GDM1 (cell line): ENCODE data around the gene C6orf163.
A peak's percentile ranks its signal among the peaks of the same experiment; 100 is the strongest.
"Not testable (repeated sequence)": the region's sequence is repeated elsewhere in the genome, so short reads cannot be mapped to it uniquely, and the experiment has no call there.

Experiments used
- DNase-seq: peaks from one replicate; lab custom pipeline; 2025; lab: John Stamatoyannopoulos, UW

Gene C6orf163

GRCh38 chr6:87344731-87345130, at the start of gene C6orf163:
Gene C6orf163, plus strand, starts transcription at chr6:87344813. Its CDS starts 287 bp downstream, at chr6:87345100.
- no peak for DNase-seq

- DNase-seq: no peak
Observed at GRCh38 chr6:87297119-87297518, 47.5 kb upstream of the C6orf163 start.

GRCh38 chr6:87301277-87301676, 43.3 kb upstream of the C6orf163 start:
- not testable (repeated sequence) for DNase-seq

GRCh38 chr6:87308970-87309369, 35.6 kb upstream of the C6orf163 start:
- DNase-seq: no peak

- no peak for DNase-seq
Observed at GRCh38 chr6:87312860-87313259, 31.8 kb upstream of the C6orf163 start.

GRCh38 chr6:87315071-87315470, 29.5 kb upstream of the C6orf163 start:
- no peak for DNase-seq

- DNase-seq: no peak
Observed at GRCh38 chr6:87319271-87319987, 25.2 kb upstream of the C6orf163 start.

- peak; percentile 69 for DNase-seq
Observed at GRCh38 chr6:87322304-87323212, 22.1 kb upstream of the C6orf163 start, which contains the start of gene SMIM8. Gene SMIM8, plus strand, starts transcription at chr6:87322588. Its CDS starts 14,444 bp downstream, at chr6:87337032.

GRCh38 chr6:87323880-87324279, 20.7 kb upstream of the C6orf163 start:
- DNase-seq: not testable (repeated sequence)

- no peak for DNase-seq
Observed at GRCh38 chr6:87330961-87331360, 13.7 kb upstream of the C6orf163 start.

GRCh38 chr6:87333033-87333432, 11.6 kb upstream of the C6orf163 start:
- no peak for DNase-seq

- no peak for DNase-seq
Observed at GRCh38 chr6:87333591-87334181, 10.9 kb upstream of the C6orf163 start.

GRCh38 chr6:87334683-87335082, 9.9 kb upstream of the C6orf163 start:
- DNase-seq: no peak

- no peak for DNase-seq
Observed at GRCh38 chr6:87336367-87336766, 8.2 kb upstream of the C6orf163 start.

- DNase-seq: no peak
Observed at GRCh38 chr6:87340230-87340629, 4.4 kb upstream of the C6orf163 start.

GRCh38 chr6:87341158-87341557, 3.5 kb upstream of the C6orf163 start:
- no peak for DNase-seq

- DNase-seq: no peak
Observed at GRCh38 chr6:87341899-87342298, 2.7 kb upstream of the C6orf163 start.

- DNase-seq: no peak
Observed at GRCh38 chr6:87342829-87343228, 1.8 kb upstream of the C6orf163 start.

- no peak for DNase-seq
Observed at GRCh38 chr6:87346700-87347099, 2.1 kb downstream of the C6orf163 start.

- DNase-seq: no peak
Observed at GRCh38 chr6:87349896-87350295, 5.3 kb downstream of the C6orf163 start.

GRCh38 chr6:87350516-87350915, 5.9 kb downstream of the C6orf163 start:
- no peak for DNase-seq

GRCh38 chr6:87351583-87351982, 7.0 kb downstream of the C6orf163 start:
- DNase-seq: no peak

- DNase-seq: no peak
Observed at GRCh38 chr6:87356181-87356580, 11.6 kb downstream of the C6orf163 start.
